Kidney (tissue), 14 donors: ENCODE measurements around the gene C9orf78. TPM values are rescaled to one million over a fixed set of nuclear protein-coding genes. Genes with fewer than 3 reads are reported as not detected.

Experiments used
- DNase-seq, 5 donors: peaks; one replicate each; pipeline ENCODE4 v3.0.0-alpha.2; 2013 to 2020
- FAIRE-seq: peaks from 2 replicates; lab custom pipeline; 2012; peaks lifted over from hg19 to GRCh38; lab: Jason Lieb, UNC
- H3K27ac ChIP-seq, 2 donors: one replicate each; pipeline ENCODE4 v1.7.0; 2013; ENCODE audit warnings: low read depth in 2 of 2, low read length in 2 of 2, inconsistent platforms in 1 of 2
- H3K27me3 ChIP-seq: one replicate; pipeline ENCODE4 v1.7.1; 2013; ENCODE audit warnings: low read length, inconsistent platforms; ENCODE audit not compliant: control insufficient read depth, insufficient read depth
- H3K36me3 ChIP-seq, 3 donors: one replicate each; pipeline versions ENCODE4 v1.7.0 to v1.7.1; 2013; ENCODE audit warnings: low read length in 3 of 3, control low read depth in 1 of 3, inconsistent platforms in 1 of 3; ENCODE audit not compliant: insufficient read depth in 3 of 3, control insufficient read depth in 2 of 3
- H3K4me1 ChIP-seq, 3 donors: one replicate each; pipeline versions ENCODE4 v1.7.0 to v1.7.1; 2013; ENCODE audit warnings: low read length in 3 of 3, inconsistent platforms in 1 of 3, low read depth in 1 of 3; ENCODE audit not compliant: control insufficient read depth in 2 of 3, insufficient read depth in 2 of 3
- H3K4me3 ChIP-seq, 3 donors: one replicate each; pipeline versions ENCODE4 v1.7.0 to v1.8.1; 2013; ENCODE audit warnings: low read length in 3 of 3, control low read depth in 1 of 3, inconsistent platforms in 1 of 3
- H3K9ac ChIP-seq, 3 donors: one replicate each; pipeline versions ENCODE4 v1.7.0 to v1.7.1; 2013; ENCODE audit warnings: low read length in 3 of 3, control low read depth in 1 of 3, inconsistent platforms in 1 of 3
- H3K9me3 ChIP-seq, 3 donors: one replicate each; pipeline versions ENCODE4 v1.7.0 to v1.7.1; 2013; ENCODE audit warnings: low read length in 3 of 3, control low read depth in 1 of 3, inconsistent platforms in 1 of 3; ENCODE audit not compliant: control insufficient read depth in 2 of 3, insufficient read depth in 1 of 3
- CTCF ChIP-seq: IDR thresholded peaks from 3 replicates; pipeline ENCODE4 v1.5.1; 2012; ENCODE audit warnings: mild to moderate bottlenecking, moderate library complexity, borderline replicate concordance; ENCODE audit not compliant: insufficient read depth; ENCODE audit errors: extremely low read depth
- intact Hi-C: fragments of 100-400 bp; cut with DNase I; formaldehyde crosslinking; loops from one replicate; pipeline ENCODE4 v1.11.1; 2022
- polyA plus RNA-seq: library from polyadenylated mRNA; stranded (reverse); fragments of 350-450 nt; fragmentation: Illumina TruSeq; extraction: RNeasy Lipid Tissue Mini Kit (QIAGEN cat#74804); gene quantifications from one replicate; pipeline ENCODE4 v1.2.3, GENCODE V29; 2014; ENCODE audit warnings: low read depth, low replicate concordance; ENCODE audit not compliant: insufficient read depth
- total RNA-seq: library from RNA; stranded (reverse); fragmentation: NEBNext Ultra II Directional; extraction: Animal tissue kit (Norgen Biotek cat#: 25700); gene quantifications from one replicate; pipeline ENCODE4 v1.2.1, GENCODE V29; 2021
- donor health status: control.
- donor health status: control.
- donor health status: control.
- donor health status: control.
- donor health status: control.
- donor health status: DM: yes; HTN: yes; CAD: no.
- donor health status: Normal renal cell carcinoma (clear cell type).

C9orf78 gene
- total and polyA plus RNA-seq, 2 donors from 2014 or later, result 39.7 to 62.1 TPM

GRCh38 chr9:129839324-129840023, 4.4 kb upstream of the C9orf78 start:
- H3K27ac ChIP-seq, result no peak overlapping the region
- H3K27me3 ChIP-seq, result no peaks in the 10 kb centered on the region
- FAIRE-seq (no peak), DNase-seq (no peak)
- H3K36me3 ChIP-seq, result no peaks in the 10 kb centered on the region
- H3K4me1 ChIP-seq, result peaks cover 0 to 4% (median 3%) of the 10 kb centered on the region in 3 donors
- no peak for TF ChIP-seq CTCF
- intact Hi-C loops, result no loop called here
- no peak overlapping the region for H3K4me3 ChIP-seq
- no peaks in the 10 kb centered on the region for H3K9me3 ChIP-seq
- no peak overlapping the region for H3K9ac ChIP-seq

- Histone ChIP-seq H3K36me3 (no peaks in the 10 kb centered on the region), H3K27ac (no peak overlapping the region), H3K27me3 (no peaks in the 10 kb centered on the region), H3K9ac (no peak overlapping the region), H3K9me3 (no peaks in the 10 kb centered on the region), H3K4me3 (no peak overlapping the region), H3K4me1 (peaks cover 0 to 8% (median 4%) of the 10 kb centered on the region in 3 donors)
- FAIRE-seq (no peak), DNase-seq (no peak)
- TF ChIP-seq CTCF, result no peak
- intact Hi-C loops, result no loop called here
Observed at GRCh38 chr9:129838707-129839259, 3.7 kb upstream of the C9orf78 start.

DNA sequence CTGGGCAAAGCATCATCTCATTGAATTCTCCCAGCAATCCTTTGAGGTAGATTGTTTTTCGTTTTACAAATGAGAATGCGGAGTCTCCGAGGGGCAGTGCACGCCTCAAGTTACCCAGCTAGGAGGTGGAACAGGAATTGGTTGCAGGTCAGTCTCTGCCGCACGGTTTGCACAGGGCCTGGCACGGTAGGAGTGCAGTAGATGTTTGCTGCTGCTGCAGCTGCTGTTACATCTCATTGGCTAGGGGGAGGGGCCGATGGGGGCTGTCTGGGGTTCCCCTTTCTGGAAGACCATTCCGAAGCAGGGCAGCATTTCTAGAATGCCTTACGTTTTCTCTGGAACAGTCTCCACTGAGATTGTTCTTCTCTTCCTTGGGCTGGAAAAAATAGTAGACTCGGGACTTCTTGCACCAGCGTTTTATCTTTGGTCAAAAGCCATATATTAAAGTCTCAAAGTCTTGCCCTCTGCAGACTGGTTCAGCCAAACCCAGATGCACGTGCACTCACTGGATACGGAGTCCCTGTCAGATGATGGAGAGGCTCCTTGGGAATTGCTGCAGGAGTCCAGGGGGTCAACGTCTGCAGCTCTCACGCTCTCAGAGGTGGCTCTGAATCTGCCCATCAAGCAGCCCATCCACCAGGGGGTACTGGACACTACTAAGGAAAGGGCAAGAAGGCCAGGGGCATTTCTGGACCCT, 1.4 kb upstream of the C9orf78 start:
- H3K9ac ChIP-seq, result peak overlapping the region; percentile 4 to 84 (median 15)
- intact Hi-C loops, result no loop called here
- DNase-seq (peak in 3 of 5 donors; percentile 17 to 52 (median 24)), FAIRE-seq (no peak)
- H3K36me3 ChIP-seq, result peaks cover 5 to 15% (median 6%) of the 10 kb centered on the region in 3 donors
- H3K27ac ChIP-seq, result no peak overlapping the region
- H3K27me3 ChIP-seq, result no peaks in the 10 kb centered on the region
- peaks cover 0 to 9% (median 4%) of the 10 kb centered on the region in 3 donors for H3K4me1 ChIP-seq
- TF ChIP-seq CTCF, result no peak
- no peaks in the 10 kb centered on the region for H3K9me3 ChIP-seq
- peak overlapping the region; percentile 57 to 99 (median 76) for H3K4me3 ChIP-seq
